ENCODE measurements around the gene SLC1A3. TPM values are rescaled to one million over a fixed set of nuclear protein-coding genes. Genes with fewer than 3 reads are reported as not detected.

Gene SLC1A3
- total and polyA plus RNA-seq, 10 of the 15 experiments (the other 5 are each of a cell fraction or from before 2014, with no cell fraction given) = 0.23 to 4.4 (median 3.3) TPM

GRCh38 chr5:36722900-36723299 lies 116.5 kb downstream of the SLC1A3 start:
- H3K4me3 ChIP-seq = peak overlapping the region; percentile 60
- H3K4me1 ChIP-seq (ENCODE audit: control insufficient read depth, insufficient read depth, low read length) = peaks cover 54% of the 10 kb centered on the region
- TF ChIP-seq NR2F1 (conservative IDR thresholded peaks at IDR 0.05) = 0 out of 2 replicates have a peak, but pooled peaks have one; percentile 44
- TF ChIP-seq ZNF687 (IDR thresholded peaks at IDR 0.05) = peak; percentile 31; the same call in 1 of the 2 replicates
- no peak for TF ChIP-seq BCL3 (IDR thresholded peaks at IDR 0.05; ENCODE audit: borderline replicate concordance, insufficient read depth, low read depth, low read length, poor library complexity, severe bottlenecking)
- no peak for TF ChIP-seq LARP7 (IDR thresholded peaks at IDR 0.05)
- no peak for TF ChIP-seq SUPT20H (IDR thresholded peaks at IDR 0.05; ENCODE audit: borderline replicate concordance, control insufficient read depth, low read depth, low read length)
- TF ChIP-seq SRF (IDR thresholded peaks at IDR 0.05; ENCODE audit: low read depth in 2 of 2, low read length in 2 of 2) = 0 out of 4 replicates have a peak, but pooled peaks of 1 of the 2 experiments have one; percentile 39
- peak; percentile 24; the same call in 1 of the 2 replicates for TF ChIP-seq NBN (IDR thresholded peaks at IDR 0.05)
- TF ChIP-seq MLLT1 (IDR thresholded peaks at IDR 0.05) = no peak
- no peak for TF ChIP-seq CHD2 (IDR thresholded peaks at IDR 0.05; ENCODE audit: borderline replicate concordance, low read depth, low read length)
- TF ChIP-seq IKZF2 (IDR thresholded peaks at IDR 0.05) = peak; percentile 38 to 56; a peak in 2 of 4 replicates
- TF ChIP-seq ZBTB33 (IDR thresholded peaks at IDR 0.05) = no peak
- no peak for TF ChIP-seq ZSCAN29 (IDR thresholded peaks at IDR 0.05)
- no peak for TF ChIP-seq SREBF2 (IDR thresholded peaks at IDR 0.05; ENCODE audit: low read length)
- TF ChIP-seq FOXM1 (IDR thresholded peaks at IDR 0.05; ENCODE audit: low read depth, low read length) = no peak
- no peak for TF ChIP-seq TCF3 (IDR thresholded peaks at IDR 0.05; ENCODE audit: borderline replicate concordance, insufficient read depth, low read depth, low read length)

More at GRCh38 chr5:36722900-36723299, 116.5 kb downstream of the SLC1A3 start:
- WGBS (ENCODE audit: insufficient coverage, insufficient replicate concordance, low lambda C conversion rate, missing lambda C conversion rate) = 17% methylated on average over 6 of the region's 6 CpGs
- Histone ChIP-seq H4K20me1 (ENCODE audit: control insufficient read depth, insufficient read depth) (no peaks in the 10 kb centered on the region), H3K9ac (ENCODE audit: control insufficient read depth, insufficient read depth, low read length) (peak overlapping the region; percentile 51), H3K27me3 (replicated peaks in 1 of 2; ENCODE audit: control insufficient read depth in 2 of 2, insufficient read depth in 2 of 2, low read length in 1 of 2) (no peaks in the 10 kb centered on the region), H3K27ac (ENCODE audit: control insufficient read depth, insufficient read depth) (peak overlapping the region; percentile 96), H3K79me2 (ENCODE audit: control insufficient read depth, insufficient read depth, low read length) (peaks cover 48% of the 10 kb centered on the region), H2AFZ (ENCODE audit: control insufficient read depth, low read depth, low read length) (peak overlapping the region; percentile 26; the same call in 1 of the 2 replicates), H3K36me3 (ENCODE audit: control insufficient read depth in 2 of 2, insufficient read depth in 2 of 2, low read length in 1 of 2) (no peaks in the 10 kb centered on the region), H3K9me3 (replicated peaks; ENCODE audit: control insufficient read depth, insufficient read depth, low read length) (no peaks in the 10 kb centered on the region), H3K4me2 (ENCODE audit: control insufficient read depth, insufficient read depth) (peak overlapping the region; percentile 75)
- SMC1A ChIA-PET (ENCODE audit: uncharacterized antibody, unreplicated experiment) = interaction anchor here (0.7 to 9.4 kb wide), 11 partner anchors 8 to 648 kb away, joined by 3 to 176 read pairs (median 5); partner anchors contain the start of genes NIPBL and NUP155
- in situ Hi-C loops (cut with MboI) (no loop called here), intact Hi-C loops (cut with micrococcal nuclease; ENCODE audit: unreplicated experiment) (loop anchor here (5.0 to 10.0 kb wide), 2 partner anchors 154 to 482 kb away; partner anchors contain the start of gene NIPBL)
- BruUV-seq (replicated peaks) = no TSS peak
- POLR2A ChIA-PET = interaction anchor here (0.7 to 4.0 kb wide), 6 partner anchors 8 to 155 kb away, joined by 3 to 33 read pairs (median 10); partner anchors contain the start of gene NIPBL
- FAIRE-seq (peak; percentile 18), DNase-seq (ENCODE audit: low read depth, low spot score) (peak; percentile 86), ATAC-seq (peak; percentile 59)
- CTCF ChIA-PET = interaction anchor here (0.7 to 8.4 kb wide), 16 partner anchors 9 to 223 kb away, joined by 3 to 202 read pairs (median 4); no protein-coding TSS in a partner anchor
- RAD21 ChIA-PET (ENCODE audit: unreplicated experiment) = interaction anchor here (0.8 to 7.4 kb wide), 12 partner anchors 13 to 445 kb away, joined by 3 to 65 read pairs (median 4); partner anchors contain the start of gene NIPBL
